ENCODE measurements around the gene CNST. TPM values are rescaled to one million over a fixed set of nuclear protein-coding genes. Genes with fewer than 3 reads are reported as not detected.
A peak's percentile ranks its signal among the peaks of the same experiment; 100 is the strongest.

CNST gene
- total and polyA plus RNA-seq, 2 of the 13 experiments (the other 11 are each of a cell fraction or from before 2014, with no cell fraction given) = 6.3 to 12.4 TPM

- TF ChIP-seq ZNF281 (CRISPR knock-in tag; IDR thresholded peaks at IDR 0.05; ENCODE audit: borderline replicate concordance) = no peak
- no peak for TF ChIP-seq NFKB2 (CRISPR knock-in tag; IDR thresholded peaks at IDR 0.05; ENCODE audit: borderline replicate concordance)
- no peak for TF ChIP-seq MED8 (CRISPR knock-in tag; IDR thresholded peaks at IDR 0.05; ENCODE audit: insufficient replicate concordance)
- no peak for TF ChIP-seq ZSCAN5A (CRISPR knock-in tag; IDR thresholded peaks at IDR 0.05; ENCODE audit: borderline replicate concordance)
- TF ChIP-seq HNRNPUL1 (IDR thresholded peaks at IDR 0.05; ENCODE audit: low read depth, low read length) = no peak
- no peak for TF ChIP-seq ZNF350 (CRISPR knock-in tag; IDR thresholded peaks at IDR 0.05; ENCODE audit: borderline replicate concordance, low read depth)
- no peak for TF ChIP-seq NFIB (CRISPR knock-in tag; IDR thresholded peaks at IDR 0.05; ENCODE audit: borderline replicate concordance)
- TF ChIP-seq ETV5 (CRISPR knock-in tag; IDR thresholded peaks at IDR 0.05; ENCODE audit: borderline replicate concordance) = peak; percentile 53; the same call in 1 of the 2 replicates
- peak; percentile 73 for TF ChIP-seq ARID3A (IDR thresholded peaks at IDR 0.05; ENCODE audit: low read depth, low read length)
- TF ChIP-seq ZNF512B (CRISPR knock-in tag; IDR thresholded peaks at IDR 0.05; ENCODE audit: borderline replicate concordance) = no peak
- peak; percentile 22 for TF ChIP-seq ARID5B (CRISPR knock-in tag; IDR thresholded peaks at IDR 0.05)
- TF ChIP-seq STAG1 (CRISPR knock-in tag; IDR thresholded peaks at IDR 0.05) = peak; percentile 67
- no peak for TF ChIP-seq SNAPC2 (CRISPR knock-in tag; IDR thresholded peaks at IDR 0.05)
- no peak for TF ChIP-seq MAFF (IDR thresholded peaks at IDR 0.05; ENCODE audit: low read depth, low read length)
Observed at GRCh38 chr1:246699095-246699735, 133.0 kb downstream of the CNST start (continued).

All from HepG2 (cell line).